SU-DHL-6 (cell line): ENCODE measurements around the gene DYNC1H1.

Experiments
- CTCF ChIP-seq: fragments of 200-600 bp; sonication (generic); IDR thresholded peaks from one replicate; pipeline ENCODE4 v1.5.1; 2017; ENCODE audit warnings: antibody characterized with exemption, mild to moderate bottlenecking, low read length, moderate library complexity; ENCODE audit not compliant: insufficient read depth, poor library complexity, severe bottlenecking
- EZH2phosphoT487 ChIP-seq: fragments of 200-600 bp; sonication (generic), shearing (Covaris generic); conservative IDR thresholded peaks from 2 replicates; pipeline ENCODE4 v1.6.1; 2018; ENCODE audit warnings: mild to moderate bottlenecking, antibody characterized with exemption, low read length, moderate library complexity, mixed read lengths

- TF ChIP-seq EZH2phosphoT487, result no peak
- peak; percentile 70 for TF ChIP-seq CTCF
Observed at GRCh38 chr14:101961011-101961721, 3.2 kb upstream of the DYNC1H1 start.
